ENCODE results near the gene ENG.
A peak's percentile ranks its signal among the peaks of the same experiment; 100 is the strongest.
"Not testable (repeated sequence)": the region's sequence is repeated elsewhere in the genome, so short reads cannot be mapped to it uniquely, and the experiment has no call there.

Gene ENG

DNA sequence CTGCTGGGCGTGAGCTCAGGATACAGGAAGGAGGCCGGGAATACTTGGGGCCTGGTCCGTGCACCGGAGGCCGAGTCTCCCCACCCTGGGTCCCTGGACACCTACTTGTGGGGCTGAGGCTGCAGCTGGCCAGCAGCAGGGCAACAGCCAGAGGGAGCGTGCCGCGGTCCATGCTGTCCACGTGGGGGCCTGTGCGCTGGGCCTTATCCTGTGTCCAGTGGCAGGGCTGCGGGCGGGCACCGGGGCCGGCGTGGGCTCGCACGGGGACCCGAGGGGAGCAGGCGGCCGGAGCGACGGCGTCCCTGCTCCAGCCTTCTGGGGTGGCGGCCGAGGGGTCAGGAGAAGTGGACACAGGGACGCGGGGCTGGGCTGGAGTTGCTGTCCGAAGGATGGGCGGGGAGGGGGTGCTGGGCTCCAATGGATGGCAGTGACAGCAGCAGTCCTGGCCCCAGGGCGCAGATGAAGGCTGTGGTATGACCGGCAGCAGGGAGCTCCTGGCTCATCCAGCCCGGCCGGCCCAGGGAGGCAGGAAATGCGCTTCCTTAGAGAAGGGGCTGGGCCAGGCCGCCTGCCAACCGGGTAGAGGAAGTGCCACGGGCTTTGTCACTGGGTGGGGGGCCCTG, at the start of gene ENG:
Gene ENG (minus strand): TSS at position 475 of the 623 bp plus-strand sequence. CDS start 303 bp downstream, at position 172.
- DNase-seq: peak; percentile 36

DNA sequence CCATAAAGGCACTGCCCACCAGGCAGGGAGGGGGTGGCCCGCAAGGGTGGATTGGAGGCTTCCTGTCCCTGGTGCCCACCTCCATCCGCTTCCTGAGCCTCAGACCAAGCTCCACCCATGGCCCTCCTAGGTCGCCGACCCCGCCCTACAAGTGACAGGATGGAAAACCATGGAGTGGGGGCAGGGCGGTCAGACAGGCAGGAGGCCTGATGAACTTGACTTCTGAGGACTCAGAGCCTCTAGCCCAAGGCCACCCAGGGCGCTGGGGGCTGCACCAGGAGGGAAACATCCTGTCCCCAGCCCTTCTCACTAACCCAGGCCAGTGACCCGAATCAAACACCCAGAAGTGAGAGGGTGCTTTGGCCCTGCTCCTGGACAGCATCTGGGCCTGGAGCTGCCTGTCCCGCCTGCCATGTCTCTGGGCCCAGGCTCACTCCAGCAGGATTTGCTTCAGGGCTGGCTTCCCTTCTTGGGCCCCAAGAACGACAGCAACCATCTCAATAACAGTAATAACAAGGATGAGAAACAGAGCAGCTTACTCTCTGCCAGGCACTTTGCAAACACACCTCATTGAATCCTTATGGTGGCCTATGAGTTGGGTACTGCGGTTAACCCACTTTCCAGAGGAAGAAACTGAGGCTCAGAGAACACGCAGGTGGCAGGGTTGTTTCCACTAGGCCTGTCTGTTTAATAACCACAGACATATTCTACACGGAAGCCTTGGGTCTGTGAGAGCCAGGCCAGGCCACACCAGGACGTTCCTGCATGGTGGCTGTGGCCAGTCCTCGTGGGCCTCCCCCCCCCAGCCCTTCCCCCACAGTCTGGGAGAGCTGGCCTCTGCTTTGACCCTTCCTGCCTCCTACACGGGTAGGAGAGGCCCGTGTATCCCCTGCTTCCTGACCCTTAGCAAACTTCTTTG, 49.4 kb upstream of the ENG start:
- peak; percentile 67 for DNase-seq

DNA sequence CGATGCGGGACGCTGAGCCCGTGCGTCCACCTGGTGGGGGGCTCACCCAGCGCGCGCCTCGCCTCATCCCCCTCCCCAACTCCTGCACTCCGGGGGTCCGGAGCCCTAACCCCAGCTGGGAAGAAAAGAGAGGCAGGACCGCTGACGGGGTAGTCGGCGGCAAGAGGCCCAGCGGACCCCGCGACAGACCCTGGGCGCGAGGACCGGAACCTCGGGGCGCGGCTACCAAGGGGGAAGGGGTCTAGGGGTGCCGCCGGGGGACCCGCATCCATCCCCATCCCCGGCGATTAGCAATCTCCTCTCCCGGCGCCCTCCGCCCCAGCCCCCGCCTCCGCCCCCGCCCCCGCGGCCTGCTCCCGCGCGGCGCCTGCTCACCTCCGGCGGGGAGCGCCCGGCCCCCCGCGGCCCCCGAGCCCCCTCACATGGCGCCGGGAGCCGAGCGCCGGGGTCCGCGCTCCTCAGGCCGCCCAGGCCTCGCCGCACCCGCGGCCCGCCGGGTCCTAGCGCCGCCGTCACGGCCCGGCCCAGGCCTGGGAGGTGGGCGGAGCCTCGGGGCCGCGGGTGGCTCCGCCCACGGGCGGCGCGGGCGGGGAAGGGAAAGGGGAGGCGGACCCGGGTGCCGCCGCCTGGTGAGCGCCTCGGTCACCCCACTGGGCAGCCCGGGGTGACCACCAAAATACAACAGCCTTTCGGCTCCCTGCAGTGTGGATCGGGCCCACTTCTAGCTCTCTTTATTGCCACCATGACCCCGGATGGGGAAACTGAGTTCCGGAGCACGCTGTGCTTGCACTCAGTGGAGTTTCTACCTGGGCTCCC, 44.9 kb upstream of the ENG start, which contains the start of gene ST6GALNAC6:
Gene ST6GALNAC6 (minus strand): TSS at position 476 of the 816 bp plus-strand sequence. CDS start 1,622 bp downstream, outside the sequence.
- peak; percentile 80 for DNase-seq

DNA sequence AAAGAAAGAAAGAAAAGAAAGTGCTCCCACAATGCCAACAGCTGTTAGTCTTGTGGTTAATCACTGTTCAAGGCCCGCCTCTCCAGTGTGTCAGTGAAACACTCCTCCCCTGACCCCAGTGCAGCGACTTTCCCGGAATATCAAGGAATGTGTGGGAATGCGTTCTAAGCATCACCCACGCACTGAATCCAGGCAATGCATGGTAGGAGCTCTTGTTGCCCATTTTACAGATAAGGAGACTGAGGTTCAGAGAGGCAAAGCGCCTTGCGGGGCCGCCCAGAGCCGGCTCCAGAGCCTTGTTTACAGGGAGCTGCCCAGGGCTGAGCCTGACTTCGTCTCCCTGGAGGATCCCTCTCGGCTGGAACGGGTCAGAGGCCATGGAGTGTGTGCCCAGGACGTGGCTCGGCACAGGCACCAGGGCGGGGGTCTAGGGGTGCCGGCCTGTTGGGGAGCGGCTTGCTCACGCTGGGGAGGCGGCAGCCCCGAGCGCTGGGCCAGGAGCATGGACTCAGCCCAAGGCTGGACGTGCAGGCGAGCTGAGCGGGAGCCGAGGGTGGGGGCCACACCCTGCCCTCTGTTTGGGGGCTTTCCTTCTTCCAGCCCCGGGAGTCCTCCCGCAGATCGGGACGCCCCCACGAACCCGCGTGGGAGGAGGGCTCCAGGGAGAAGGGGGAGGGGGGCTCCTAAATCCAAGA, 44.1 kb upstream of the ENG start:
- peak; percentile 24 for DNase-seq

DNA sequence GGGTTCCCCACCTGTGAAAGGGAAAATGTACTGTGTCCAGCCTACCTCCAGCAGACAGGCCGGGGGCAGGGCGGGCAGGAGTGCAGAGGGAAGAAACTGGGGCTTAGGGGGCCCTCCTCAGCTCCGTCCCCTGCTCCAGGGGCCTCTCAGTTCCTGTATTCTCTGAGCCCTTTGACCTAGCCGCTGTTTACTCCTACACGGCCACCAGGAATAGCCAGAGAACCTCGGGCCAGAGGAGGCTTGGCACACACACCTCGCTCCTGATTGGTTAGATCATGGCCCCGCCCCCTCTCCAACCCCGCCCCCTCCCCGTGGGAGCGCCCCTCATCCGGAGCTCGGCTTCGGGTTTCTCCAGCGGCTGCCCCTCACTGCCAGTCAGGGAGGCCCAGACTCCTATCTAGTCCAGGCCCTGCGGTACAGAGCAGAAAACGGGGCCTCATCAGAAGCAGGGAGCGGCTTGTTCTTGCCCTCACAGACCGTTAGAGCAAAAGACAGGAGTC, 42.8 kb upstream of the ENG start:
- peak; percentile 29 for DNase-seq

DNA sequence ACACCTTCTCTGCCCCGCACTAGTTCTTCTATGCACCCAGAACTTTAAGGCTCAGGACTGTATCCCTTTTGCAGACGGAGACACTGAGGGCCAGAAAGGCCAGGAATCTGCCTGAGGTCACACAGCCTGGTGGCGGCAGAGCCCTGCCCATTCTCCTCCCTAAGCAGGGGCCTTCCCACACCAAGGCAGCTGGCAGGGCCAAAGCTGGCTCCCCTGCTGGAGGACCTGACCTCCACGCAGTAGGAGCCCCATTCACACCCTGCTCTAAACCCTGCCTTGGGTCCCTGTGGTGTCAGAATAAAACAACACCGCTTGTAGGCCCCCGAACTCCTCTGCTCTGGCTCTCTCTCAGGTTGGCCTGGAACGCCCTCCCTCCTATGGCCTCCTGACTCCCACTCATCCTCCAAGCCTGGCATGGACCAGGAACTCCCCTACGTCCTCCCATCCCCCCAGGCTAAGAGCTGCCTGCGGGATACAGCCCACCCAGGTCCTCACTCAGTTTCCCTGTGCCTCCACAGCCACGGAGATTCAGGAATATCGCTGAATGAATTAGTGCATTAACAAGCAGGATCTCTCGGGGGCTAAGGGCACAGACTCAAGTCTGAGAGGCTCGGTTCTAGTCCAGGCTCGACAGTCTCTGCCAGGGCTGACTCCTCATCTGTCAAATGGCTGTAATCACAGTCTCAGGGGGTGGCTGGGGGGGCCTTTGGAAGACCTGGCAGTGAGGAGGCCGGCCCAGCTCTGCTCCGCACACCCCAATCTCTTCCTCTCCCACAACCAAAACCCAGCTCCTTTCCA, 42.1 kb upstream of the ENG start:
- DNase-seq: no peak

DNA sequence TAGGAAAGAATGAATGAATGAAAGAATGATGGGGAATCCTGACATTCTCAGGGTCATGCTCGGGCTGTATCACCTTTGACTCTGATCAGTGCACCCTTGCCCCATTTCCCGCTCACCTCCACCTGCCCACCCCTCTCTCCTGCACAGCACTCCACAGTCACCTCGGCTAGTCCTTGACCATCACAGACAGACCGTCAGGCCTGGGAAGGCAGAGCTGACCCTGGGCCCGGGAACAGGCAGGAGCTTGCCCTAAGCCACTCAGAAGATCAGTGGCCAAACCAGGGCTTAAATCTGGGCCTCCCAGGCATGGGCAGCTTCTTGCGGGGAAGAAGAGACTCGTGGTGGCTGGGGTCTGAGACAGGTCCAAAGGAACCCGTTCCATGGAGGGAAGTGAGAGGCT, 41.4 kb upstream of the ENG start:
- DNase-seq: no peak

DNA sequence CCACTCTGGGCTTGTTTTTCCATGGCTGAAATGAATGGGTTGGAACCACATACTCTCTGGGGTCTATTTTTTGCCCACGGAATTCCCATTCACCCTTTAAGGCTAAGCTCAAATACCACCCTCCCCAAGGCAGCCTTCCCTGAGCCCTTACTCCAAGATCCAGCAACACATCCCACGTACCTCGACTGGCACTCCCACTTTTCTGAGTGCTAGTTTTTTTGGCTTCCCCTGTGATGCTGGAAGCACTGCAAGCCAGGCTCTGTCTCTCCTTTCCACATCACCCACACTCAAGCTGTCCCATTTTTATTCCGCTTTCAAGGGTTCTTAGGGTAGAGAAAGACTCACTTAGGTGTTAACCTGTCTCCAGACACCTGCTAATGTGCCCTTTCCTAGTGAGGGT, 38.9 kb upstream of the ENG start:
- no peak for DNase-seq

DNA sequence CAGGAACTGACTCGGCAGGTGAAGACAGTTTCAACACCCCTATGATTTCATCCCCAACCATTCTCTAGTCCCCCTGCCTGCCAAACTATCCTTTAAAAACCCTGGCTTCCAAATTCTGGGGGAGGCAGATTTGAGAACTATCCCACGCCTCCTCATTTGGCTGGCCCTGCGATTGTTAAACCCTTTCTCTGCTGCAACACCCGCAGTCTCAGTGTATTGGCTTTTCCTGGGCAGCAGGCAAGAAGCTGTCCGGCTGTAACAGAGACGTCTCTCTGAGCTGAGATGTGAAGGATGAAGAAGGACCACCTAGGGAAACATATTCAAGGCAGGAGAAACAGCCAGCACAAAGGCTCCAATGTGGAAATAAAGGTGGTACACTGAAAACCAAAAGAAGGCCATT, 38.4 kb upstream of the ENG start:
- DNase-seq: no peak

DNA sequence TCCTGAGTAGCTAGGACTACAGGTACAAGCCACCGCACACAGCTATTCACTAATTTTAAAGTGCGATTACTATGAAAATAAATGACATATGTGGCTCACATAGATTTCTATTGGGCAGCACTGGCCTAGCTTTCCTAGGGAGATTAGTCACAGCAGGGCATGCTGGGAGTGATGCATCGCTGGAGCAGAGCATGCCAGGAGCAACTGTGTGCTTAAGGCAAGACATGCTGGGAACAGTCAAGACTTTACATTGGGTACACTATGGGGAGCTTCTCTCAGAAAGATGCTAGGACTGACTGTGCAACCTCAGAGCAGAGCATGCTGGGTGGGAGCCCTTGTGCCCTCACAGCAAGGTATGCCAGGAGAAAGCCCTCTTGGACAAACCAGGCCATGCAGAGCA, 35.6 kb upstream of the ENG start:
- no peak for DNase-seq

DNA sequence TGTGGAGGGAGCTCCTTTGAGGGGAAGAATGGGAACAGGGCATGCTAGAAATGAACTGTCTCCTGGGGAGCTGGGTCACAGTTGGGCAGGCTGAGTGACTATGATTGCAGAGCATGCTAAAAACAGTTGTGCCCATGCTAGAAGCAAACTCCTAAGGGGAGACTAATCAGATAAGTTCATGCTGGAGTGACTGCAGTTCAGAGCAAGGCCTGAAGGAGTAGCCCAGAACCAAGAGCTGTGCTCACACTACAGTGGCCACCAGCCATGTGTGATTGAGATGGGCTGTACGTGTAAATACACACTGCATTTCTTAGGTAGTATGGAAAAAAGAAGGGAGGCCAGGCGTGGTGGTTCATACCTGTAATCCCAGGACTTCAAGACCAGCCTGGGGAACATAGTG, 33.3 kb upstream of the ENG start:
- no peak for DNase-seq

DNA sequence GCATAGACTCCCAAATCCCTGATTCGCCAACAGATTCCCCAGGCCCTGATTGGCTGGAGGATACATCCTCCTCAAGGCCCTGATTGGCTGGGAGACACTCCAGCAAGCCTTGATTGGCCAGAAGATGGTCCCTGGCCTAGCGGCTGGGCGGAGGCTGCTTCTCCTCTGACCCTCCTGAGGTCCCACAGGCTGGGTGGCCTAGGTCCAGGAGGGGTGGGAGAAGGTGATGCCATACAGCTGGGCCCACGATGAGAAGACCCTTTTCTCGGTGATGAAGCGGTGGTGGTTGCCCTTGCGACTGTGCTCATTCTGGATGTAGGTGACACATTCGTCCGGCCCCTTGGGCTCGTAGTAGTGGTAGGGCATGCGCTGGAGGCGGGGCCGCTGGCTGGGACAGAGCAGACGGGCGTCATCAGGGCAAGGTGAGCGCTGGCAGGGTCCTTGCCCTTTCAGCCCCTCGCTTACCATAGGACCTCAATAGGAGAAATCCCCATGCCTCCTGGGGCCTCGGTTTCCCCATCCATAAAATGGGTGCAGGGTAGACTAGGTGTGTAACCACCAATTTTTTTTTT, 32.0 kb upstream of the ENG start:
- no peak for DNase-seq

DNA sequence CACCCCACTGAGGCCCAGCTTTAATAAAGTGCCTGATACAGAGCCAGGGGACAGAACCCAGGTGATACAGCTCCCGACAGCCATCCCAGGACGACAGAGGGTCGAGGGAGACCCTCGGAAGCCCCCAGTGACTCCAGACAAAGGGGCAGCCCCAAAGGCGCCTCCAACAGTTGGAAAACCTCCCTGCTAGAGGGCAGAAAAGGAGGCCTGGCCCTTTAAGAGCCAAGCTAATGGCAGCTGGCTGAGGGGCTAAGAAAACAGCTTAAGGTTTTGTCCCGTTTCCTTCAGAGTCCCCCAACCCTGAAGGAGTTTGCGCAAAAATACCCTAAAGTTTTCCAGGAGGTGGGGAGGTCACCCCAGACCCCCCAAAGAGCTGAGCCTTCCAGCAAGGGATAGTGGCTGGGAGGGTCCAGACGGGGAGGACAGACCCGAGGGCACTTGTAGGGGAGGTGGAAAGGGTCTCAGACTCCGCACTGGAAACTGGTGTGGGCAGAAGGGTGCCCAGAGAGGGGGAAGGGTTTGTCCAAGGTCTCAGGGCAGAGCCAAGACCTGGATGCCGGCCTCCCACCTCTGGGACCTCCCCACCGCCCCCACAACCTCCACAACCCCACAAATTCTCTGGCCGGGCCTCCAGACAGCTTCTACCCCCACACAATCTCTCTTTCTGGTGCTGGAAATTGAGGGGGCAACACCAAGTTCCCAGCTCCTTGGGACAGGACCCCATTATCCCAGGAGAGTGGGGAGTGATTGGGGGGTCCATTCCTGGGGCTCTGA, 31.2 kb upstream of the ENG start:
- DNase-seq: no peak

DNA sequence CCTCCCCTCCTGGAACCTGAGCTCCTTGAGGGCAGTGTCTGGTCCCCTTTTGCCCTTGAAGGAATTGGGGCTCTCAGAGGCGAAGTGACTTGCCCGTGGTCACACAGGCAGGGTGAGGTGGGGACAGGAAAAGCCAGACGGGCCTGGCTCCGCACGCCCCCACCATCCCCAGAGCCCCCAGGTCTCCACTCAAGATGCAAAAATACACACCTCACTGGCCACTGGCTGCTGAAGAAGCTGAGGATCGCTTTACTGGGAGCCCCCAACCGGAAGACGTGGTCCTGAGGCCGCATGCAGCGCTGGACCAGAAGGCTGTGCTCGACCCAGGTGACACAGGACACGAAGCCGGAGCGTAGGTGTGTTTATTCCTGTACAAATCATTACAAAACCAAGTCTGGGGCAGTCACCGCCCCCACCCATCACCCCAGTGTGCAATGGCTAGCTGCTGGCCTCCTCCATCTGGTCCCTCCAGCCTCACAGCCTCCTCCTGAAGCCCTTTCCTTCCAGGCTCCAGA, 30.6 kb upstream of the ENG start:
- DNase-seq: no peak

DNA sequence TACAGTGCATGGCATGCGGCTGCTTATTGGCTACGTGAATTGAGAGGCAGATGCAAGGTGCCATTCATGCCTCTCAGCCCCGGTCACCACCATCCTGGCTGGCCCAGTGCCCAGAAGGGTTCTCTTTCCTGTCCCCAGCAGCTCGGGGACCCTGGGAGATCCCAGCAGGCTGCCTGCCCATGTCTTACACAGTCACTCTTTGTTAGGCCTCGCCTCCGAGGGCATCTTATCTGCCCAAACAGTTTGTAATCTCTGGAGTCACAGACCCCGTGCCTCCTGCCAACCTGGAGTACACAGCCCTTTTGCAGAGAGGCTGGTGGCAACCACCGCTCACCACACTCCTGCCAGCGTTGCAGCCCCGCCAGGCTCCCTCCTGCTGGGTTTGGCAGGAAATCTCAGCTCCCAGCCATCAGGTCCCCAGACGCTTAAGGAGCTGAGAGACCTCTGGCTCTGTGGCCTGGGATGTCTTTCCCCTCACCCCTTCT, 30.0 kb upstream of the ENG start:
- no peak for DNase-seq

DNA sequence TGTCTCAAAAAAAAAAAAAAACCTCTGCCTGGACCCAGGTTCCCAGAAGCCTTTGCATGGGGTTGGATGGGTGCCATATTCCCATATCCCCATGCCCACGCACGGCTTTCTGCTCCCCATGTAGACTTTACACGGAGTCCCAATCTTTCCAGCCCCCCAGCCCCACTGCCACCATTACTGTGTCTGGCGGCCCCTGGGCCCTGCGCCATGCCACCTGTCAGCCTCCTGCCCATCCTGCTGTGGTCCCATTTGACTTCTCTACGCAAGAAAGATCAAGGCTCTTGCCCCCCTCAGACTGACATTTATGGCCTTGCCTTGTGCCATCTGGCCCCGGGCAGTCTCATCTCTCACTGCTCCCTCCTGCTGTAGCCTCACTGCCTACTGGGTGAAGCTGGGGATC, 29.5 kb upstream of the ENG start:
- DNase-seq: no peak

DNA sequence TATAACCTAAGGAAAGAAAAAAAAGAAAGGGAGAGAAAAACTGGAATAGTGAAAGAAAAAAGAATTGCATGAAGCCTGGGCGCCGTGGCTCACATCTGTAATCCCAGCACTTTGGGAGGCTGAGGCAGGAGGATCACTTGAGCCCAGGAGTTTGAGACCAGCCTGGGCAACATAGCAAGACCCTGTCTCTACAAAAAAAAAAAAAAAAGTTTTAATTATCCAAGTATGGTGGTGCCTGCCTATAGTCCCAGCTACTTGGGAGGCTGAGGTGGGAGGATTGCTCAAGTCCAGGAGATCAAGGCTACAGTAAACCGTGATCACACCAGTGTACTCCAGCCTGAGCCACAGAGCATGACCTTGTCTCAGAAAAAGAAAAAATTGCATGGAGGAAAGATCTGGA, 27.3 kb upstream of the ENG start:
- DNase-seq: not testable (repeated sequence)

DNA sequence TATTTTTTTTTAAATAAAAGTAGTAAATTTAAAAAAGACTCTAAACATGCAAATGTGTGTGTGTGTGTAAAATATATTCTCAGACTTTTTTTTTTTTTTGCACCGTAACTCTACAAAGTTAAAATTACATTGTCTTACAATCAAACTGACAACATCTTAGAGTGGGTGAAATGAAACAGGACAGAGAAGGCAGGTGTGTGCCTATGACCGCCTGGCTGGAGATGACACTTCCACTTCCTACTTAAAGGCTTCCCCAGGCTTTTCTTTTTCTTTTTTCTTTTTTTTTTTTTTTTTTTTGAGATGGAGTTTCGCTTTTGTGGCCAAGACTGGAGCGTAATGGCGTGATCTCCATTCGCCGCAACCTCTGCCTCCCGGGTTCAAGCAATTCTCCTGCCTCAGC, 25.7 kb upstream of the ENG start:
- no peak for DNase-seq

DNA sequence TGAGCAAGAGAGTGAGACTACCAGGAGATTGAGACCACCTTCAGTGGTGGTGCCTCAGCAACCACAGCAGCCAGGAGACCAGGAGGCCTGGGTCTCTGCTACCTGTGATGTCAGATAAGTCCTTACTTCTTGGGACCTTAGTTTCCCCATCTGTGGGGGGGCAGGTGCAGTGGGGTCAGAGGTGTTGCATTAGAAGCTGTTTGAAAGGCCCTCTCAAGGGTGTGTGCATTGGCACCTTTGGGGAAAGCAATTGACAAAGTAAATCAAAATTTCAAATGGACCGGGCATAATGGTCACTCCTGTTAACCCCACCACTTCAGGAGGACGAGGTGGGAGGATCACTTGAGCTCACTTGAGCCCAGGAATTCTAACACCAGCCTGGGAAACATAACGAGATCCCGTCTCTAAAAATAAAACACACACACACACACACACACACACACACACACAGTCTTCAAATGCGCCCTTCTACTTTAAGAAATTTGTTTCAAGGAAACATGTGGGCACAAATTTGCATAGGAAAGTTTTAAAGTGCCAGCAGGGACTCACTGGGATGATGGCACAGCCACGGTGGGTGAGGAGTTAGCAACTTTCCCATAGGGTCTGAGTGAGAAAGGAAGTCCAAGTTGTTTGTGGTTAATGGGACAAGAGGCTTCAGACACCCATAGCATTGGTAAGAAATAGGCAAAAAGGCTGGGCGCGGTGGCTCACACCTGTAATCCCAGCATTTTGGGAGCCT, 24.4 kb upstream of the ENG start:
- DNase-seq: no peak
